ENCODE results near the gene PCCA. TPM values are rescaled to one million over a fixed set of nuclear protein-coding genes. Genes with fewer than 3 reads are reported as not detected.
"Not testable (repeated sequence)": the region's sequence is repeated elsewhere in the genome, so short reads cannot be mapped to it uniquely, and the experiment has no call there.

The PCCA gene
- polyA plus RNA-seq, 12 donors, result 24.3 to 41.6 (median 32.7) TPM; not detected in 1

- DNase-seq, result no peak
Observed at GRCh38 chr13:100234524-100235136, 145.7 kb downstream of the PCCA start.

DNA sequence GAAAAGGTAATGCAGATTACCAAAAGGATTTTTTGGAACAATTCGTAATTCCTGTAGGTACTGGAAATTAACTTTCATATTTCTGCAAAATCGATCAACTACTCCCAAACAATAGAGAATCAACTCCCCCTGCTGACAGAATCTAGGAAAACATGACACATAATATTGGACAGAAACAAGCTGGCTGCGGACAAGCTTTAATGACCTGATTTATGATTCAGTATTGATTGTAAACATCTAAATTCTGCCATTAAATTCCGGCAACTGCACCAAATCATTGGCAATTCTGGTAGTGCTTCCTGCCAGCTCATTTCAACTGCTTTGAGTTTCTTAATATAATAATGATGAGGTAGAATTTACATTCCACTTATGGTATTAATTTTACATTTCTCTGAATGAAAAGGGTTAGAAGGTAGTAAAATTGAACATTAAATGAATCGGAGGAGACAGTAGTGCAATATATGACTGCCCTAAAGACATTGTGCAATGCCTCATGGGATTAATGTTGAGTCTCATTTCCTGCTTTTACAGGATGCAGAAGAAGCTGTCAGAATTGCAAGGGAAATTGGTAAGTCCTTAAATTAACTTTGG, 146.5 kb downstream of the PCCA start:
- peak; percentile 61 for DNase-seq

DNA sequence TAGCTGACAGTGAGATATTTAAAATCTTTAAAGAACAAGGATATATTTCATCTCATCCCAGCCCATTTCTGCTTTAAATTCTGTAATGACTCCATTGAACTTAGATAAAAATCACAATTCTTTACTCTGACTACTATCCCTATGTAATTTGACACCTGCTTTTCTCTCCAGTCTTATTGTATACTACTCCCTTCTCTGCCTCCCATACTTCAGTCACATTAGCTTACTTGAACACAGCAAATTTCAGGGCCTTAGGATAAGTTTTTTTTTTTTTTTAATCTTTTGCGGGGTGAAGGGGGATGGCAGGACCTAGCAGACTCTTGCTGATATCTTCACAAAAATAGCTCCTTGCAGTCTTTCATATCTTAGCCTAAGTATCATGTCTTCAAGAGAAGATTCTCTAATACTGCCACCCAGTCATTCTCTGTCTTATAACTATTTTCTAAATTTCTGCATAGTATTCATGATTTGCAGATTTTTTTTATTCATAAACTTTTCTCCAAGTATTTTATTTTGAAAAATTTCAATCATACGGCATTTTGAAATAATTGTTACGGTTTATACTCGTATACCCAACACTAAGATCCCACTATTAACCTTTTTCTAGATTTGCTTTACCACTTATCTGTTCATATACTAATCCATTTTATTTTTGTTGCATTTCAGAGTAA, 151.4 kb downstream of the PCCA start:
- no peak for DNase-seq

GRCh38 chr13:100244431-100244830, 155.5 kb downstream of the PCCA start:
- DNase-seq, result no peak

GRCh38 chr13:100245104-100245503, 156.2 kb downstream of the PCCA start:
- no peak for DNase-seq

GRCh38 chr13:100247937-100248336, 159.0 kb downstream of the PCCA start:
- no peak for DNase-seq

- no peak for DNase-seq
Observed at GRCh38 chr13:100254002-100254401, 165.1 kb downstream of the PCCA start.

DNA sequence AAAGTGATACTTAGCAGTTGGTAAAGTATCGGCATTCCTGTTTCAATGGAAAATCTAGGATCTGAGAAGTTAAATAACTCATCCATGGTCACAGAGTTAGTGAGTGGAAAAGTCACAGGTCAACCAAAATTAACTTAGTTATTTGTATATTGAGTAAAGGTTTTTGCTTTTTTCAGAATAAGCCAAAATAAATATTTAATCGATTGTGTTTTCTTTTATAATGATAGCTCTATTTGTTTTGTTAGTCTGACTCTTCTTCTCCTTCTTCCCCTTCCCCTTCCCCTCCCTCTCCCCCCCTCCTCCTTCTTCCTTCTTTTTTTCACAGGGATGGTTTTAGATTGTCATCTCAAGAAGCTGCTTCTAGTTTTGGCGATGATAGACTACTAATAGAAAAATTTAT, 173.5 kb downstream of the PCCA start:
- DNase-seq, result no peak

- DNase-seq, result no peak
Observed at GRCh38 chr13:100266026-100266425, 177.1 kb downstream of the PCCA start.

DNA sequence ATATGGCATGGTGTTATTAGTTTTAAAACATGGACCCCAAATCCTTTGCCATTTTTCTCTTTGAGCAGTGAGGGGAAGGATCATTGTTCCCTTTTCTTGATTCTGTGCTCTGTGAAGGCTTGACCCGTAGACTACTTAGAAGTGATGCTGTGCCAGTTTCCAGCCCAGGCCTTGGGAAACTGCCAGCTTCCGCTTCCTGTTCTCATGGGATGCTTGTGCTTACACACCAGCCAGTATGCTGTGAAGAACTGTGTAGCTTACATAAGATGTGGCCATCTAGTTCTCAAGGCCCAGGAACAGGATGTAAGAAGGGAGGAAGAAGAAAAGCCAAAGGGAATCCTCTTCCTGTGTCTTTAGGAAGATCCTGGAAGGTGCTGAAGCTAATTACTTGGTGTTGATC, 180.9 kb downstream of the PCCA start:
- DNase-seq, result peak; percentile 24

GRCh38 chr13:100273138-100273537, 184.2 kb downstream of the PCCA start:
- peak; percentile 3 for DNase-seq

GRCh38 chr13:100273552-100273951, 184.7 kb downstream of the PCCA start:
- no peak for DNase-seq

GRCh38 chr13:100274942-100275506, 186.1 kb downstream of the PCCA start:
- DNase-seq, result no peak

GRCh38 chr13:100275746-100276145, 186.9 kb downstream of the PCCA start:
- DNase-seq, result no peak

DNA sequence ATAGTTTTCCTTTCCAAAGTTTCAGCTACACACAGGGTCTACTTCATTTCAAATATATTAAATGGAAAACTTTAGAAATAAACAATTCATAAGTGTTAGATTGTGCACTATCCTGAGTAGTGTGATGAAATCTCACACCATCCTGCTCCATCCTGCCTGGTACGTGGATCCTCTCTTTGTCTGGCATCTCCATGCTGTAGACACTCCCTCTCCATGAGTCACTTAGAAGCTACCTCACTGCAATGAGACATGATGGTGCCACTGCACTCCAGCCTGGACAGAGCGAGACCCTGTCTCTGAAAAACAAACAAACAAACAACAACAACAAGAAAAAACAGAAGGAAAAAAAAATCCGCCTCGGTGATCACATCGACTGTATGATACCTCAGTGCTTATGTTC, 191.8 kb downstream of the PCCA start:
- DNase-seq, result no peak

- DNase-seq, result not testable (repeated sequence)
Observed at GRCh38 chr13:100282306-100282705, 193.4 kb downstream of the PCCA start.

GRCh38 chr13:100290165-100290801, 201.4 kb downstream of the PCCA start:
- DNase-seq, result no peak

GRCh38 chr13:100291624-100292023, 202.7 kb downstream of the PCCA start:
- no peak for DNase-seq

DNA sequence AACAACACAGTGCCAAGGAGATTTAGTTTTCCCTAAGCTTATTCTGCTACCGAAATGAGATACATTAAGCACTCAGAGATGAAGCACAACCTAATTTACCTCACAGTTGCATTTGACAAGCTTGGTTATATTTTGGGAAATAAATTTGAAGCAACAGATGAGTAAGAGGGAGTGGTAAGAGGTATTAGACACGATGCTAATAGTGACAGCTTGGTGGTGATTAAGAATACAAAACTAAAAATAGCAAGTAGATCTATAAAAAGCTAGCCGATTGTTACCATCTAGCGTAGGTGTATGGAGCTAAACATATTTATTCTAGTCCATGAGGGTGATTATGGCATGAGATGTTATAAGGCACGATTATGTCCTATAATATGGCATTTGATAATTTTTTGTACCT, 208.5 kb downstream of the PCCA start:
- no peak for DNase-seq

DNA sequence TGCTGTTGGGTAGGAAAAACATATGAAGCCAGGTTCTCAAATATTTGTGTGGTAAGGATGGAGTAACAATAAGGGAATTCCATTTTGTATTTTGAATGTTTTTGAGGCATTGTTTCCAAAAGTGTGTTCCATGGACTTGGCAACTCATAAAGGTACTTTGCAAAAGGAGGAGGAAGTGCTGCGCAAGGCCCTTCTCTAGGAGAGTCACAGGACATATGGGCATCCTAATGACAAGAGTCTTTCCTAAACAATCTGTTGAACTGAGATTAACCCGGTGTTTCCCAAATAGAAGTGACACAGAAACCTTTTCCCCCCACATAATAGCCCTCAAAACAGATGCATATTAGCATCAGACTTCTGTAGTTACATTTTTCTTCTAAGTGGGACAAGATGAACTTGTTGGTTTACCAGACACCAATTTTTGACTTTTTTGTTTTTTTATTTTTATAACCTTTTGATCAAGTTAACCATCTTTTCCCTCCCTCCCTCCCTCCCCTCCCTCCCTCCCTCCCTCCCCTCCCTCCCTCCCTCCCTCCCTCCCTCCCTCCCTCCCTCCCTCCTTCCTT, 209.3 kb downstream of the PCCA start:
- DNase-seq, result no peak

- DNase-seq, result no peak
Observed at GRCh38 chr13:100298691-100299090, 209.8 kb downstream of the PCCA start.

GRCh38 chr13:100300243-100300642, 211.3 kb downstream of the PCCA start:
- DNase-seq, result no peak
